Neural progenitor cell (in vitro differentiated cells): ENCODE data around the gene CCDC141. TPM values are rescaled to one million over a fixed set of nuclear protein-coding genes. Genes with fewer than 3 reads are reported as not detected.
A peak's percentile ranks its signal among the peaks of the same experiment; 100 is the strongest.

ENCODE experiments used
- DNase-seq: peaks from one replicate; pipeline ENCODE4 v3.0.0-alpha.2; 2016; ENCODE audit warnings: low spot score
- H2AFZ ChIP-seq: fragments of 200-600 bp; sonication (generic); replicated peaks from 2 replicates; pipeline ENCODE4 v1.6.1; 2016; ENCODE audit warnings: antibody characterized with exemption
- H3F3A ChIP-seq: fragments of 200-600 bp; sonication (generic); 2 replicates; pipeline ENCODE4 v1.6.1; 2016; ENCODE audit warnings: antibody characterized with exemption, low read depth
- H3K27ac ChIP-seq: fragments of 200-600 bp; sonication (generic); 2 replicates; pipeline ENCODE4 v1.5.1; 2016; ENCODE audit warnings: mild to moderate bottlenecking
- H3K27me3 ChIP-seq: fragments of 200-600 bp; sonication (generic); 2 replicates; pipeline ENCODE4 v1.6.1; 2016; ENCODE audit warnings: mild to moderate bottlenecking, moderate library complexity
- H3K36me3 ChIP-seq: fragments of 200-600 bp; sonication (generic); 2 replicates; pipeline ENCODE4 v1.5.1; 2016
- H3K4me1 ChIP-seq: fragments of 200-600 bp; sonication (generic); 2 replicates; pipeline ENCODE4 v1.6.1; 2016; ENCODE audit warnings: mixed run types
- H3K4me2 ChIP-seq: fragments of 200-600 bp; sonication (generic); 2 replicates; pipeline ENCODE4 v1.6.1; 2016
- H3K4me3 ChIP-seq: fragments of 200-600 bp; sonication (generic); 2 replicates; pipeline ENCODE4 v1.5.1; 2016
- H3K79me2 ChIP-seq: fragments of 200-600 bp; sonication (generic); 2 replicates; pipeline ENCODE4 v1.6.1; 2016; ENCODE audit warnings: low read depth
- H3K9ac ChIP-seq: fragments of 200-600 bp; sonication (generic); 2 replicates; pipeline ENCODE4 v1.6.1; 2016
- H3K9me3 ChIP-seq: fragments of 200-600 bp; sonication (generic); 2 replicates; pipeline ENCODE4 v1.5.1; 2016; ENCODE audit warnings: low read depth
- H4K20me1 ChIP-seq: fragments of 200-600 bp; sonication (generic); 2 replicates; pipeline ENCODE4 v1.6.1; 2016; ENCODE audit warnings: low read depth
- H3K27ac Mint-ChIP-seq: 3 replicates; pipeline ENCODE4 v1.8.0; 2021; ENCODE audit warnings: mixed read lengths
- H3K27me3 Mint-ChIP-seq: 2 replicates; pipeline ENCODE4 v1.8.0; 2022; ENCODE audit warnings: low read depth, mild to moderate bottlenecking, inconsistent platforms, moderate library complexity, mixed read lengths; ENCODE audit not compliant: insufficient read depth
- H3K36me3 Mint-ChIP-seq: 3 replicates; pipeline ENCODE4 v1.8.0; 2021; ENCODE audit warnings: mixed read lengths
- H3K4me1 Mint-ChIP-seq: 3 replicates; pipeline ENCODE4 v1.8.0; 2021; ENCODE audit warnings: mixed read lengths
- H3K4me3 Mint-ChIP-seq: 3 replicates; pipeline ENCODE4 v1.8.0; 2021; ENCODE audit warnings: mild to moderate bottlenecking, moderate library complexity, mixed read lengths
- H3K9me3 Mint-ChIP-seq: 3 replicates; pipeline ENCODE4 v1.8.0; 2020; ENCODE audit warnings: mixed read lengths
- CTCF ChIP-seq: fragments of 200-600 bp; sonication (generic); IDR thresholded peaks from 2 replicates; pipeline ENCODE4 v1.5.1; 2017; ENCODE audit warnings: antibody characterized with exemption, mild to moderate bottlenecking
- EZH2 ChIP-seq: fragments of 200-600 bp; sonication (generic); IDR thresholded peaks from 2 replicates; pipeline ENCODE4 v1.6.1; 2017; ENCODE audit warnings: antibody characterized with exemption, mild to moderate bottlenecking, moderate library complexity
- EZH2phosphoT487 ChIP-seq: fragments of 200-600 bp; sonication (generic); IDR thresholded peaks from 2 replicates; pipeline ENCODE4 v1.6.1; 2017; ENCODE audit warnings: antibody characterized with exemption
- total RNA-seq: library from RNA; depleted of rRNA; stranded (reverse); fragments of >200 nt; gene quantifications from 2 replicates; pipeline ENCODE4 v1.2.3, GENCODE V29; 2015; ENCODE audit warnings: low replicate concordance

The CCDC141 gene
- total RNA-seq, 1 donor from 2014 or later = 1.8 TPM

- TF ChIP-seq EZH2 (no peak), CTCF (no peak), EZH2phosphoT487 (no peak)
- Histone ChIP-seq H3K27ac (no peak overlapping the region), H3K4me3 (no peak overlapping the region), H2AFZ (no peak overlapping the region), H3F3A (no peaks in the 10 kb centered on the region), H4K20me1 (no peaks in the 10 kb centered on the region), H3K9me3 (no peaks in the 10 kb centered on the region), H3K79me2 (no peaks in the 10 kb centered on the region), H3K4me1 (peaks cover 9% of the 10 kb centered on the region), H3K36me3 (no peaks in the 10 kb centered on the region), H3K4me2 (no peak overlapping the region), H3K27me3 (no peaks in the 10 kb centered on the region), H3K9ac (no peak overlapping the region)
- Mint-ChIP-seq H3K27ac (no peak overlapping the region), H3K36me3 (no peaks in the 10 kb centered on the region), H3K4me3 (no peak overlapping the region), H3K27me3 (peaks cover 9% of the 10 kb centered on the region), H3K4me1 (peaks cover 17% of the 10 kb centered on the region), H3K9me3 (no peaks in the 10 kb centered on the region)
- DNase-seq = no peak
Observed at GRCh38 chr2:178909507-178909906, 140.4 kb downstream of the CCDC141 start.

GRCh38 chr2:178908810-178909209 is 141.1 kb downstream of the CCDC141 start:
- H3K27ac ChIP-seq = no peak overlapping the region
- H3K27ac Mint-ChIP-seq = no peak overlapping the region

GRCh38 chr2:178905261-178905660 is 144.7 kb downstream of the CCDC141 start:
- TF ChIP-seq EZH2 (no peak), CTCF (no peak), EZH2phosphoT487 (no peak)
- DNase-seq = no peak
- peak overlapping the region; percentile 17 for H3K4me2 ChIP-seq
- Mint-ChIP-seq H3K27ac (no peak overlapping the region), H3K9me3 (no peaks in the 10 kb centered on the region), H3K4me1 (peaks cover 21% of the 10 kb centered on the region), H3K36me3 (no peaks in the 10 kb centered on the region), H3K27me3 (peaks cover 9% of the 10 kb centered on the region), H3K4me3 (no peak overlapping the region)
- no peak overlapping the region for H2AFZ ChIP-seq
- H3K79me2 ChIP-seq = no peaks in the 10 kb centered on the region
- no peak overlapping the region for H3K27ac ChIP-seq
- no peak overlapping the region for H3K9ac ChIP-seq
- H3K9me3 ChIP-seq = no peaks in the 10 kb centered on the region
- H4K20me1 ChIP-seq = no peaks in the 10 kb centered on the region
- no peaks in the 10 kb centered on the region for H3F3A ChIP-seq
- peaks cover 9% of the 10 kb centered on the region for H3K4me1 ChIP-seq
- no peak overlapping the region for H3K4me3 ChIP-seq
- H3K27me3 ChIP-seq = no peaks in the 10 kb centered on the region
- H3K36me3 ChIP-seq = no peaks in the 10 kb centered on the region

More at GRCh38 chr2:178908810-178909209, 141.1 kb downstream of the CCDC141 start:
- H3K4me1 Mint-ChIP-seq = peaks cover 20% of the 10 kb centered on the region
- Histone ChIP-seq H3K36me3 (no peaks in the 10 kb centered on the region), H4K20me1 (no peaks in the 10 kb centered on the region), H3K27me3 (no peaks in the 10 kb centered on the region), H3F3A (no peaks in the 10 kb centered on the region), H3K9ac (no peak overlapping the region), H3K79me2 (no peaks in the 10 kb centered on the region), H3K4me2 (no peak overlapping the region), H3K4me1 (peaks cover 9% of the 10 kb centered on the region), H2AFZ (no peak overlapping the region), H3K9me3 (no peaks in the 10 kb centered on the region), H3K4me3 (no peak overlapping the region)
- no peak for DNase-seq
- H3K27me3 Mint-ChIP-seq = peaks cover 9% of the 10 kb centered on the region
- no peaks in the 10 kb centered on the region for H3K36me3 Mint-ChIP-seq
- H3K9me3 Mint-ChIP-seq = no peaks in the 10 kb centered on the region
- TF ChIP-seq CTCF (no peak), EZH2 (no peak)
- H3K4me3 Mint-ChIP-seq = no peak overlapping the region
